NCI-H187 (cell line): ENCODE data around the gene IGFBP1.

ENCODE experiments used
- DNase-seq, 2 experiments: peaks; one replicate each; lab custom pipeline; 2025; lab: John Stamatoyannopoulos, UW

The IGFBP1 gene

GRCh38 chr7:45909561-45909960 lies 21.3 kb downstream of the IGFBP1 start:
- DNase-seq, result no peak

- no peak for DNase-seq
Observed at GRCh38 chr7:45910855-45911254, 22.6 kb downstream of the IGFBP1 start.

DNA sequence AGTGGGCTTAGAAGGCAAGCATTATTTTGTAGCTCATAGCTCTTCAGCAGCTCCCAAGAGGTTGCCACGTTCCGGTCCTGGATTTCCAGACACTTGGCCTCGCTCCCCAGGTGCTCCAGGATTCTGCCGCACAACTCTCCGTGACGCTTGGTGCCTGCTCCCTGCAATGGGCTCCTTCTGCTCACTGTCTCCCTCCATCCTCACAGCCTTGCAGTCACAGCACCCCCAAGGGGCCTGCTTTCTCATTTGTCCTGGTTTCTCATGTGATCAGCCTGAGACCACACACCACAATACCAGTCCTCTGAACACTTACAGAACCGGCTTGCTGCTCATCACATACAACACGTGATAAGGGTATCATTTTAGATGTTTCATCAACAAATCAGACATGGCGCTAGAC lies 23.0 kb downstream of the IGFBP1 start:
- DNase-seq, result no peak

GRCh38 chr7:45912972-45913371 lies 24.7 kb downstream of the IGFBP1 start:
- no peak for DNase-seq

- DNase-seq, result no peak
Observed at GRCh38 chr7:45914911-45915310, 26.6 kb downstream of the IGFBP1 start.

DNA sequence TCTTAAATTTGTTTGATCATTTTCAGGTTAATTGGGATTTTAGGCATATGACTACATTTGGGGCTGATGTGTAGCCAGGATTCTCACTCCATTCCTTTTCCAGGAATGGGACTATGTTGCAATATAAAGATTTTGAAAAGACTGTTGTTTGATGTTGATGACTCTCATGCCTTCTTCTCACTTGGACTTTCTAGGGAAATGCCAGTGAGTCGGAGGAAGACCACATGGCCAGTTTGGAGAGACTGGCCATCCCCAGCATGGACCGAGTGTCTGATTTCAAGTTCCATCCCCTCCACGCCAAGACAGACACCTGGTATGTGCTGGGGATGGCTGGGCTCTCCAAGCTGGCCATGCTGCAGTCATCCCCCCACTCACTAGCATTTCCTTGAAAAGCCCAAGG lies 27.3 kb downstream of the IGFBP1 start:
- no peak for DNase-seq

GRCh38 chr7:45917064-45917463 lies 28.8 kb downstream of the IGFBP1 start:
- no peak for DNase-seq

DNA sequence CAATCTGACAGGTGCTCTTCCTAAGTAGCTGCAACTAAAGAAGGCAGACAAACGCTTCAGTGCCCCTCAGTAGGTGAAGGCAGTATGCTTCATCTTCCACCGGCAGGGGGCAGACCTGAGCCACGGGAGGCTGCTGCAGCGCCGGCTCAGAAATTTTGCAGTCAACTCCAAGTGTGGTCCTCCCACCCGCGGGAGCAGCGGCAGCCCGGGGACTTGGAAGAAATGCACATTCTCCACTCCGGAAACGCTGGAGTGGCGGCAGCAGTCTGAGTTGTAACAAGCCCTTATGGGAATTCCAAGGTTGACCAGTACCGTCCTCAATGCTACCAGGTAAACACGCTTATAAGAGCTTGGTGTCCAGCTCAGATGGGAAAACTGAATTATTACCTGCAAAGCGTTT lies 29.4 kb downstream of the IGFBP1 start:
- peak in 1 of 2 experiments; percentile 13 for DNase-seq

DNA sequence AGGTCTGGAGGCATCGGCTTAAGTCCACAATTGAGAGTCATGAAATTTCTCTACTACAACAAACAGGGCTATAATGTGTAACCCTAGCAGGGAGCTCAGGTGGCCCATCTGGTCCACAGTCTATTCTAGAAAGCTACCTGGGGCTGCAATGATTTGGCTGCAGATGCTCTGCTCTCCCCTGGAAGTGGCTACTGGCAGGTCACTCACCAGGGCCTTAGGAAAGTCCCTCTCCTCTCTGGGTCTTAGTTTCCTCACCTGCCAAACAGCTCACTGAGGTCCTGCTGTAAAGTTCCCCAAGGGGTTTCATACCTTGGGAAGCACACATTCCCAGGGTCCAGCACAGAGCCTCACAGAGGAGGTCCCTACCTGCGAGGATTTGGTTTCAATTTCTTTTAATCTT lies 30.3 kb downstream of the IGFBP1 start:
- no peak for DNase-seq

DNA sequence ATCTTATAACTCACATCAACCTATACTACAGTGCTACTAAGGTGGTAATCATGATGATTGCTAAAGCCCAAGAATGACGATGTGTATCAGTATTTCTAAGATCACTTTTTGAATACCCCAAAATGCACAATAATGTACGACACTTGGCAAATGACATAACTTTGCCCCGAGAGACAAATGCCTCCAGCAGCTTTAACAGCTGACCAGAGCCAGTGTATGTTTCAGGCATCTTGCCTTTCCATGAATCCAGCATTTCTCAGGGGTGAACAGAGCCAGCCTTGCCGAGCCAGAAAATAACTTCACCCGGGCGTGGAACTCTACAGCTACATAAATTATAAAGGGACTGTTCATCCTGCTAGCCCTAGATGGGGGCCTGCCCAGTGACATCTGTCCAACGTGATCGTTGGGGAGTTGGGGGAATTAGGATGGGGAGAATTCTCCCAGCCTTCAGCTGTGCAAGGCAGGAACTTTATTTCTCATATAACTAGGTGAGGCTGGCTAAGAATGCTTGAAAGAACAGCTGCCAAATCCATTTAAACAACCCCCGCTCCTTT lies 31.0 kb downstream of the IGFBP1 start:
- no peak for DNase-seq

DNA sequence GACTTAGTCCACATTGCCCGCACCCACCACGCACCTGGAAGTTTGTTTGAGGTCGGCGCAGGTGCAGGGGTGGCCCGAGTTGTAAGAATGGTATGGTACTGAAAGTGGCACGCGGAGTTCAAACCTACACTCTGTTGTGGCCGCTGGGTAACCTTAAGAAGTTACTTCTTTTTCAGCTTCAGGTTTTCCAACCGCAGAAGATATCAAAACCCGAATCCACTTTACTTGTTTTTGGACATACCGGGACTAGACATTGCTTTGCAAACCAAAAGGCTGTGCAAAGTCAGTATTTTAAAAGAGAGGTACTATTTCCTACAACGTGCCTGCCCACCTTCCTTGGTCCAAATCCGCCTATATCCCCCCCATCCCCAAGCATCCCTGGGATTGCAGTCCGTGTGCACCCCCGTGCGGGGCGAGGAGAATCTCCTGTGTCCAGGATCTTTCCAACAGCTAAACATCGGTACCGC lies 31.7 kb downstream of the IGFBP1 start:
- no peak for DNase-seq

DNA sequence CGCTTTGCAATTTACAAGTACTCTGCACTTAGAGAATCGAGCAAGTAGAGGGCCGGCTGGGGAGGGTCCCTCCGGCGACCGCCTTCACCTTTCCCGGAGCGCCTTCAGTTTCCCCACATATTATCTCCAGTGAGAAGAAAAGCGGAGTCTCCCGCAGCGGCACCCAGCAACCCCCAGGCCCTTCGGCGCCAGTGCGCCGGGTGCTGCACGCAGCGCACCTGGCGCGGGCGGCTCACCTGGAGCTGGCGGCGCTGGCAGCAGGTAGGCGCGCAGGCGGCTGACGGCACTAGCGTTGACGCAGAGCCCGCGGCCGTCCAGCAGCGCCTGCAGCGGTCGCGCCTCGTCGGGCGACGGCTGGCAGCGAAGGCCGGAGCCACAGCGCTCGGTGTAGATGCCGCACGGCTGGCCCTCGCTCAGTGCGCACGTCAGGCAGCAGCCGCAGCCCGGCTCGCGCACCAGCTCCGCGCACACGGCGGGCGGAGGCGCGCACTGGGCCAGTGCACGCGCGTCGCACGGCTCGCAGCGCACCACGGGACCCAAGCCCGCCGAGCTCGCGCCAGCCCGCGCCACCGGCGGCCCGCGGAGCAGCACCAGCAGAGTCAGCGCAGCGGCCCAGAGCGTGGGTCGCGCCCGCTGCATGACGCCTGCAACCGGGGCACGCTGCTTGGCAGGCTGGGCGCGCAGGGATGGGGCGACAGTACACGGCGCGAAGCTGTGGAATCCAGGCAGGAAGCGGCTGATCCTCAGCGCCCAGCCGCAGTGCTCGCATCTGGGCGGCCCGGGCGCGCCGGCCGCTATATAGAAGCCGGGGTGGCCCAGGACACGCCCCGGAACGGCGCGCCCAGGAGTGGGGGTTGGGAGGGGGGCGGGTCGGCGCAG lies 32.5 kb downstream of the IGFBP1 start, which contains the start of gene IGFBP3:
Gene IGFBP3 (minus strand): TSS at position 771 of the 879 bp plus-strand sequence. CDS start 132 bp downstream, at position 639.
- no peak for DNase-seq

- no peak for DNase-seq
Observed at GRCh38 chr7:45921381-45921698, 33.1 kb downstream of the IGFBP1 start.

- no peak for DNase-seq
Observed at GRCh38 chr7:45921699-45922519, 33.6 kb downstream of the IGFBP1 start.

- no peak for DNase-seq
Observed at GRCh38 chr7:45922810-45923209, 34.5 kb downstream of the IGFBP1 start.

DNA sequence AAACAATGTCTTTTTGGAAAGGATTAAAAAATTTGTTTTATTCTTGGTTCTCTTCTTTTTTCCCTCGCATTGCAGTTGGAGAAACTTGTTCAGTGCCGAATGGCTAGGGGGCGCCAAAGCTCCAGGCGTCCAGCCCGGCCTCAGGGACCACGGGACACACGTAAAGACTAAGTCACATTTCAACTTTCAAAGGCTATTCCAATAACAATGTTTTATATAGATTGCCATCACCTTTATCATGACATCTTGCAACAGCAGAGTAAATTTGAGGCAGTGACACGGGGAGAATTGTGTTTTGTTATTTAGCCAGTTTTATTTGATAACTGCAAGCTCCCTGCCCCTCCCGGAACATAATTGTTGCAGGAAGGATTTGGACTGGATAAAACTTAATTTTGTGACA lies 35.0 kb downstream of the IGFBP1 start:
- peak in 1 of 2 experiments; percentile 12 for DNase-seq

GRCh38 chr7:45923818-45924217 lies 35.5 kb downstream of the IGFBP1 start:
- DNase-seq, result no peak

DNA sequence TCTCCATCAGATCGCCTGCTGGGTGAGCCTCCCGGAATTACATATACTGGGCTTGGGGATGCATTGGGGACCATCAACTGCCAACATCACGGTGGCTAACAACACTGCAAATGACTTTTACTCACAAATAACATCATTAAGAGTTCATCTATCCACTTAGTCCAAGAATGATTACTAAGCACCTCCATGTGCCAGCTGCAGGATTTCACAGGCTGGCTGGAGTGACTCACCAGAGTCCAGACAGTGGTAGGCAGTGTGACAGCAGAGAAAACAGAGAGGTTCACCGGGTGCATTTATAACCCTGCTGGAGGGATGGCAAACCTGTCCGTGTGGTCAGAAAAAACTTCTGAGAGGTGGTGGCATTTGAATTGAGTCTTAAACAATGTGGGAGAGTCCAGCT lies 36.0 kb downstream of the IGFBP1 start:
- DNase-seq, result no peak

DNA sequence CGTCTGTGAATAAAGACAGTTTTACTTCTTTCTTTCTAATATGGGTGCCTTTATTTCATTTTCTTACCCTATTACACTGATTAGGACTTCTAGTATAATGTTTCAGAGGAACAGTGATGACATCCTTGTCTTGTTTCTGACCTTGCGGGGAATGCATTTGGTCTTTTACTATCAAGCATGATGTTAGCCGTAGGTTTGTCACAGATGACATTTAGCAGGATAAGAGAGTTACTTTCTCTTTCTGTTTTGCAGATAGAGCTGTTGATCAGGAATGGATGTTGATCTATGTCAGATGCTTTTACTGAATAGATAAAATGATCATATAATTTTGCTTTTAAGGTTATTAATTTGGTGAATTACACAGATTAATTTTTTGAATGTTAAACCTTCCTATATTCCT lies 39.4 kb downstream of the IGFBP1 start:
- DNase-seq, result no peak

GRCh38 chr7:45930967-45931366 lies 42.7 kb downstream of the IGFBP1 start:
- DNase-seq, result no peak

DNA sequence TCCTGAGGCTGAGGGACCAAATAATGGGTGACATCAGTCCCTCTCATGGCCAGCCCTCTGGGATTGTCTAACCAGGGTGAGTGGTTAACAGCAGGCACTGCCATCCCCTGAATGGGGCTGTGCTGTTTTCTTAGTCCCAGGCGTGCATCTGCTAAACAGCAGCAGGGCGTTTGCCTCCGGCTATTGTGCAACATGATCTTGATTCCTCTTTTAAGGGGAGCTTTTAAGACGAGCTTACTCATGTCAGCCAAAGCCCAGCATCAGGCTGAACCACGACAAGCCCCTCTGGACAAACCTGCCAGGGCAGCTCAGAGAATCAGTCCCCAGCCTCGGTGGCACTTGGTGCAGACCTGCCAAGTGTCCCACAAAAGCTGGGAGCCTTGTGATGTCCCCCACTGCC lies 49.0 kb downstream of the IGFBP1 start:
- DNase-seq, result no peak

GRCh38 chr7:45937862-45938261 lies 49.6 kb downstream of the IGFBP1 start:
- no peak for DNase-seq
